DMS 273 treated with DMSO at 0.1 percent for 48 hours (cell line): ENCODE results near the gene MARF1.
"Not testable (repeated sequence)": the region's sequence is repeated elsewhere in the genome, so short reads cannot be mapped to it uniquely, and the experiment has no call there.

Experiments
- DNase-seq: peaks from one replicate; lab custom pipeline; 2025; lab: John Stamatoyannopoulos, UW

Gene MARF1

GRCh38 chr16:15597822-15598647 lies 44.9 kb downstream of the MARF1 start:
- no peak for DNase-seq

- no peak for DNase-seq
These were observed 45.8 kb downstream of the MARF1 start for GRCh38 chr16:15597135-15597534.

GRCh38 chr16:15594711-15595320 lies 48.1 kb downstream of the MARF1 start:
- no peak for DNase-seq

- no peak for DNase-seq
These were observed 49.7 kb downstream of the MARF1 start for GRCh38 chr16:15593235-15593634.

- DNase-seq = no peak
These were observed 50.6 kb downstream of the MARF1 start for GRCh38 chr16:15592324-15592723.

GRCh38 chr16:15587152-15587825 lies 55.7 kb downstream of the MARF1 start:
- DNase-seq = no peak

GRCh38 chr16:15586716-15587115 lies 56.2 kb downstream of the MARF1 start:
- DNase-seq = no peak

- no peak for DNase-seq
These were observed 57.0 kb downstream of the MARF1 start for GRCh38 chr16:15585956-15586355.

- DNase-seq = no peak
These were observed 59.4 kb downstream of the MARF1 start for GRCh38 chr16:15583526-15583925.

GRCh38 chr16:15581127-15581815 lies 61.7 kb downstream of the MARF1 start:
- DNase-seq = no peak

GRCh38 chr16:15578824-15579223 lies 64.1 kb downstream of the MARF1 start:
- DNase-seq = no peak

- DNase-seq = no peak
These were observed 65.7 kb downstream of the MARF1 start for GRCh38 chr16:15576960-15577958.

GRCh38 chr16:15575293-15576049 lies 67.5 kb downstream of the MARF1 start:
- no peak for DNase-seq

GRCh38 chr16:15574614-15574948 lies 68.4 kb downstream of the MARF1 start:
- no peak for DNase-seq

- DNase-seq = not testable (repeated sequence)
These were observed 68.9 kb downstream of the MARF1 start for GRCh38 chr16:15573896-15574613.

- no peak for DNase-seq
These were observed 69.6 kb downstream of the MARF1 start for GRCh38 chr16:15573274-15573895.

GRCh38 chr16:15572329-15573001 lies 70.5 kb downstream of the MARF1 start:
- DNase-seq = no peak

GRCh38 chr16:15571557-15571956 lies 71.4 kb downstream of the MARF1 start:
- no peak for DNase-seq

- DNase-seq = not testable (repeated sequence)
These were observed 72.3 kb downstream of the MARF1 start for GRCh38 chr16:15570666-15571065.
